HG03097 (cell line): Measurements from ENCODE around the gene PBRM1.
"Not testable (repeated sequence)": the region's sequence is repeated elsewhere in the genome, so short reads cannot be mapped to it uniquely, and the experiment has no call there.

Experiments
- ATAC-seq: cut with Tn5 transposase; IDR thresholded peaks from one replicate; pipeline ENCODE4 v1.9.1; 2021; ENCODE audit not compliant: unreplicated experiment, low FRiP score

The PBRM1 gene

DNA sequence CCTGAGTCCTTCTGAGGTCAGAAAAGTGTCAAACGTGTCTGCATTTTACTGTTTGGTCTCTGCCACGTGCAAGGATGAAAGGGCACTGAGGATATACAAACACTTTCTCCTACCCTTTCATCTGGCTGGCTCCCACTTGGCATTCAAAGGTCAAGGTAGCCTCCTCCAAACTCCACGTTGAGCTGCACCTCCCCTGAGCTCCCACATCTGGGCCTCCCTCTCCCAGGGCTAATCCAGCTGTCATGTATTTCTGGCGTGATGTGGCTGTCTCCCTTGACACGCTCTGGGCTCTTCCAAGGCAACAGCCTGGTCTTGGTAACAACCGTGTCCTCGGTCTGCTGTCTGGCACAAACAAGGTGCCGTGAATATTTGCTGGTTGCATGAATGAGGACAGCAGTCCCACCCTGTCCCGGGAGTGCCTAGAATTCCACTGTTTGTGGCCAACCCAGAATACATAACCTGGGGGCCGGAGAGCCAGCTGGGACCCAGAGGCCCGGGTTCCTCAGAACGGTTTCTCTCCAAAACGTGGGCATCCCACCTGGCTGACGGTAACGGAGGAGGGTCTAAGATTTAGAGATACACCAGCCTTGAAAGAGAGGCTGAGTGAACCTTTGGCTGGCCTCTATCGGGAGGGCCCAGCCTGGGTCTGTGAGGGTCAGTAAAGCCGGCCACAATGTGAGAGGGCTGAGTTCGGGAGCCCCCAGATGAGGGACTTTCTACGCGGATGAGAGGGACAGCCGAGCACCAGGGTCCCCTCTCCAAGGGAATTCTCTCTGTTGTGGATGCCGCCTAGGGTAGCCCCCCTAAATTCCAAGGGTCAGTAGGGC is 19.1 kb upstream of the PBRM1 start:
- peak; percentile 8 for ATAC-seq

DNA sequence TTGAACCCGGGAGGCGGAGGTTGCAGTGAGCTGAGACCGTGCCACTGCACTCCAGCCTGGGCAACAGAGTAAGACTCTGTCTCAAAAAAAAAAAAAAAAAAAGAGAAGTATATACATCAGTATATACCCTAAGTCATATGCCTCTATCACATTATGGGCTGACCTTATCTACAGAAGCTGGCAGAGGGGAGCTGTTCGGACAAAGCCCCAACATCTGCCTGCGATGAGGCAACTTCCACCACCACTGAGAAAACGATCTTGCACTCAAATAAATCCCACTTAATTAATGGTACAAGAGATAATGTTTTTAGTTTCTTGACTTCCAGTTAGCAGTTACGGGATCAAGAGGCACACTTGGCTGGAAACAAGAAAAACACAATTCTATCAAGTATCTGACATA is 17.6 kb upstream of the PBRM1 start:
- no peak for ATAC-seq

DNA sequence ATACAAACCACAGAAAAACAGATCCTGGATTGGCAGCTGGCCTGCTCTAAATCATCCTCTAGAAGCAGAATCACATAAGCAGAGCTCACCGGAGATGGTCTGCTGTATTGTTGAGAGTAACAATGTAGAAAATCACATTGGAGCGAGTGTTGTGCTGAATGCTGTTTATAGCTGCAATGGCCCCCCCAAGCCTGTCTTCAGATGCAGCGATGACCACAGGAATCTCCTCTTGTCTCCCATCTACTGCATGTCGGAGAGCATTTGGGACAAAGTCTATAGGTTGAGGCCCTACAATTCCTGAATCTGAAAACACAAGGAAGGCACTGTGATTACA is 11.9 kb upstream of the PBRM1 start:
- no peak for ATAC-seq

DNA sequence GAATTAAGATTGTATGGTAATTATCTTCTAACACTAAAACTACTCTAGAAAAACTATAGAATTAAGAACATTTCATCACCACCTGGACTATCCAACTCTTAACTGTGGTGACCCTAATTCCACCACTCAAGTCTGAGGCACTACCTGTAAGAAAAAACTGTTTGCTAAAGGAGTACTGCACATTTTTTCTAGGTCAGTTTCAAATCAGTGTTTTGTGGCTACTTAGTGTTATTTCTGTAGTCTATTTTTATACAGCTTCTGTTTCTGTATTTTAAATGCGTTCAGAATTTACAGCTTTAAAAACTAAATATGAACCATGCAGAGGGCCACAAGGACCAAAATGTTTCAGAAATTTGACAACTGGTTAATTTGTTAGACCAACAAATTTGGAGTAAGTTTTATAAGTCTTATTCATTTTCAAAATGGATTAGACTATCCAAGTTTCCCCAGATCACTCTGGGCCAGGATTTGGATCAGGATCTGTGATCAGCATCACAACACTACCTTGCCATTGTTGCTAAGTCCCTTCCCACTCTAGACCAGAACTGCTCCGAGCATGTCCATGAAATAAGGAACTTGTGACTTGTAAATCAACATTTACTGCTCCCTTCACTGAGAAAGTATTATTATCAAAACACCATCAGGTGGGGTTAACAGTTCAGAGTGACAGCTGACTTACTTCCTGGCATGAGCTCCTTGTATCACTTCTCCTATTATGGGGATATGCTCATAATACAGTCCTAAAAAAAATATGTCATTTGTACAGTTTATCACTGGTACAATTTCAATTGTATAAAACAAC is 11.3 kb upstream of the PBRM1 start:
- no peak for ATAC-seq

DNA sequence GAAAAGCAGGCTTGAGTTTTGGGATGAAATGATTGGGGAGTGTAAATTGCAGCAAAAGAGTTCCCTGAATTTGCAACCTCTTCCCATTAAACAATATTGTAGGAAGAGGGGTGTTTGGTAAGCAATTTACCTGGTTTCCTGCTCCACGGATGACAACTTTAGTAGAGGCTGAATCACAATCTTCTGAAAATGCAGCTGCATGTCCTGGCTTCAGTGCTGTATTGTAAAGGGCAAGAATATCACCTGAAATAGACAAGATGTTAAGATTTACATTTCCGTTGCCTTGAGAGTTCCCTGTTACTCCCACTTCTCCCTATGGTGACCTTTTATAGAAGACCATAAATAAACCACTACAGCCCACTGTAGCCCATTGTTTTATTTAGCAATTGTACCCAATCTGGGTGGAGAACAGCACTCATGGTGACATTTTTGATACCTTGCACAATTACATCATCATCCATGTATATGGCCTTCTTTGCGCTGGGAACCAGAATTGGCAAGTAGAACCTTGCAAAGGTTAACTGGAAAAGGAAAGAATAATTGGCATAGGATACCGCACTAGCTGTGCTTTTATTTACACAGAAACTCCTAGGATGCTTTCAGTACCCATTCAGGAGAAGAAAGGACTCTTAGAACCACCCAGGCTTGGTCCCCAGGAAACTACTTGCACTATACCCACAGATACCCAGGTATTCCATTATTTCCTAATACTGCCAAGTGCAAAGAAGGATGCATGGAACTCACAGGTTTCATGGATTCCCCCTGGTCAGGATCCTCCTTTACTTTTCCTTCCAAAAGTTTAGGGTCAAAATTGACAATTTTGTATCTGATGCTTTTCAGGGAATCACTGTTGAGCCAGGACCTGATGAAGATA is 10.3 kb upstream of the PBRM1 start:
- ATAC-seq = no peak

DNA sequence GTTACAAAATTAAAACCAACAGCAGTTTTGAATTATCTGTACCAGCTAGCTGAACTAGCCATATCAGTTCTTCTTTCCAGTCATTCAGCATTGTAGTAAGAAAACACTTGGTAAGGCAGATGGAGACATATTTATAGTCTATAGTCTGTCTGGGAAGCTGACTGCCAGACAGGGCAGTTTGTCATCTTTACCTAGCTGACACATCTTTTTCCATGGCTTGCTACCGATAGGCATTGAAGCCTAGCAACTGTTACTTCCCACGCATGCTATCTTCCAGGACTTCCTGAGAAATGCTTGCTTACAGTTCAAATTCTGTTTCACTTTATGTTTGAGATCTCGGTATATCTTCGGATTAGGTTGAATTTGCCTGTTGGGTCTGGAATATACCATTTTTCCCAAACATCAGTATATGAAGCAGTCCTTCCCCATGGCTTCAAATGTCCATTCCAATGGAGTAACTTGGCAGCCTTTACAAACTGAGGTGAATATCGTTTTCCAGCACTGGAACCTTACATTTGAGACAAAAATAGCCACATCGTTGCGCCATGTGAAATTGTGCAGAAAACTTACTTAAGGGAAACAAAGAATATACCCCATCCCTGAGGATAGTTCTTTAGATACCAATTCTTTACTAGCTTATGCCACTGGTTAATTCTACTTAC is 8.9 kb upstream of the PBRM1 start:
- ATAC-seq = no peak

DNA sequence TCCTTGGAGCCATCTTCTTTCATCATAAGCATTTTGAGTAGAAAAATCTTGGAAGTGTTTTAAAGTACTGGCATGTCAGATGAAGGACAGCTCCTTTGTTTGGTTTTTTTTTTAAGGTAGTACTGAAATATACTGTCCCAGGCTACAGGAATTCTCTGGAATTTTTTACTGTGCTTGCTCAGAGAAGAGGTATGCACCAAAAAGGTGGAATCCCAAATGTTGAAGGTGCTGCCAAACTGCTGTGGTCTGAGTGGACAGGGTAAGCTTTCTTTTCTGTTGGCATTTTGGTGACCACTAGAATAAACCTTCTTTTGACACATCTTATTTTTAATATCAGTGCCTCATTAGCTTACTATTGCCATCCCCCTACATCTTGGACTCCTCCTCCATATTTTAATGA is 7.4 kb upstream of the PBRM1 start:
- no peak for ATAC-seq

DNA sequence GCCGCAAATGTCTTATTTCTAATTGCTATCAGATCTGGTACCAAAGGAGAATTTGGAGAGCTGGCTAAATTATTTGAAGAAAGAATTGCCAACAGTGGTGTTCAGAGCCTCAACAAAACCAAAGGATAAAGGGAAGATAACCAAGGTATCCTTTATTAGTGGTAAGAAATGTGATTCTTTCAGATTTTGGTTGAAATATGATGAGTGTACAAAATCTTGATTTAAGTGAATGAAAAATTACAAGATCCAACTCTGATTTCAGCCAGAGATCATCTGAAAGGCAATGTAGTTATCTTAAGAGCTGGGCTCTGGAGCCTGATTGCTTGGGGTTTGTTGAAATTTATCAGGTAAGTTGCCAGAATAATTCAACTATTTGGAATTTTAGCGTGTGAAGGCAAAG is 4.8 kb upstream of the PBRM1 start:
- no peak for ATAC-seq

DNA sequence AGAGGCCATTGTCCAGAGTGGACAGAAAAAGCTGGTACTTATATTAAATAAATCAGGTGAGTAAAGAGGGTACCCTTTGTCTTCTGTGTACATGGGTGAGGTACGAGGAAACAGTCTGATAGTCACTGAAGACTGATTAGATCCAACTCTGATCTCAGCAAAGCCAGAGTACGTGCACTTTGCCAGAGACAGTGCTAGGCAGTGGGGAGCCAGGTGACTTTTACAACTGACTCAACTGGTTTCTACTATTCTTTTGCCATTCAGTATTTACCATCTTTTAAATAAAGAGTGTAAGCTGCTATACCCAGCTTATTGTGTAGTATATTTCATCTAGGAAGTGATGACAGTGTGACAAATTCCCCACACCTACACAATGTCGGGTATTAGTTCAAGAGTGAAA is 3.4 kb upstream of the PBRM1 start:
- ATAC-seq = no peak

DNA sequence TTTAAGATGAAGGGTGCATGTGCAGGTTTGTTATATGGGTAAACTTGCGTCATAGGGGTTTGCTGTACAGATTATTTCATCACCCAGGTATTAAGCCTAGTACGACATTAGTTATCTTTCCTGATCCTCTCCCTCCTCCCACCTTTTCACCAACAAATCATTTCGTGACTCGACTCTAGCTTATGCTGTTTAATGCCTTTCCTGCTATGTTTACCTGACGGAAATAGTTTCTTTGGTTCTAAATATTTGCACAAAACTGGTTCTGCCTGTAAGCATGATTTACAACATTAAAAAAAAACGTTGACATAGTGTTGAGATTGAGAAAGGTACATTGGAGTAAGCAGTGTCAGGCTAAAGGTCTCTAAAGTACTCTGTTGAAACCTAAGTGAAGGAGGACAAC is 2.6 kb upstream of the PBRM1 start:
- ATAC-seq = no peak

DNA sequence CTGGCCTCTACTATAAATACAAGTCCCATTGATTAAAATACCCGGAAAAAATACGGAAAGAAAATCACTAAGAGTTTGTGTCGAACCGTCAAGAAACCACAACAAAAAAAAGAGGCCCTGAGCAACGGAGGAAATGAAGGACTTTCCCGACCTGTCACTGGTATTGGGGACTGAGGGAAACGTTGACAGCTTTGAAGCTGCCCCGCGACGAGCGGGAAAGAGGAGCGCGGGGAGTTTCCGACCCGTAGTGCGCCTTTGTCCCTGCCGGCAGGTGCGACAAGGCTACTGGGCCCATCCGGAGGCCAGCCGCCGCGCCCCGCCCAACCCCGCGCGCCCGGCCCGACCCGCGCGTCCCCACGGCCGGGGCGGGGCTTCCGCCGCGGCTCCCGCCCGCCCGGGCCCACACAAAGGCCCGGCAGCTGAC is 416 bp downstream of the PBRM1 start:
- ATAC-seq = peak; percentile 71

DNA sequence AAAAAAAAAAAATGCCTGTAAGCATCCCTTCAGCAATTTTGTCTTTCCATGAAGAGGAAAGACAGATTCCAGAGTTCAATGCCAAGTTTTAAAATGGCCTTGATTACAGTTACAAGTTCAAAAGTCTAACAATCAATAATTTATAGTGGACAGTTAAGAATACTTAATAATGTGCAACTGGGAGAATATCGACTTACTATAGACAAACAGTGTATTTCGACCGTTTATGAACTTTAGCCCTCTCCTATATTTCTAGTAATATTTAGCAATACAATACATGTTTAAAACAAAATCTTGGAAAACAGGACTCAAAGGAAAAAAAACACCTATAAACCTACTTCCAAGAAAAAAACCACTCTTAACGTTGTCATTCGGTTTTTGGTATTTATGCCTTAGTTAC is 1.5 kb downstream of the PBRM1 start:
- ATAC-seq = no peak

DNA sequence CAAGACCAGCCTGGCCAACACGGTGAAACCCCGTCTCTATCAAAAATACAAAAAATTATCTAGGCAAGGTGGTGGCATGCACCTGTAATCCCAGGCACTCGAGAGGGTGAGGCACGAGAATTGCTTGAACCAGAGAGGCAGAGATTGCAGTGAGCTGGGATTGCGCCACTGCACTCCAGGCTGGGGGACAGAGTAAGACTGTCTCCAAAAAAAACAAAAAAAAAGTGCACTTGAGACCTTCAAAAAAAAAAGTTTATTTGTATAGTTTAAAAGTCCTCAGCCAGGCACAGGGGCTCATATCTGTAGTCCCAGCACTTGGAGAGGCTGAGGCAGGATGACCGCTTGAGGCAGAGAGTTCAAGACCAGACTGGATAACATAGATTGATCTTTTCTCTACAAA is 2.1 kb downstream of the PBRM1 start:
- ATAC-seq = no peak

DNA sequence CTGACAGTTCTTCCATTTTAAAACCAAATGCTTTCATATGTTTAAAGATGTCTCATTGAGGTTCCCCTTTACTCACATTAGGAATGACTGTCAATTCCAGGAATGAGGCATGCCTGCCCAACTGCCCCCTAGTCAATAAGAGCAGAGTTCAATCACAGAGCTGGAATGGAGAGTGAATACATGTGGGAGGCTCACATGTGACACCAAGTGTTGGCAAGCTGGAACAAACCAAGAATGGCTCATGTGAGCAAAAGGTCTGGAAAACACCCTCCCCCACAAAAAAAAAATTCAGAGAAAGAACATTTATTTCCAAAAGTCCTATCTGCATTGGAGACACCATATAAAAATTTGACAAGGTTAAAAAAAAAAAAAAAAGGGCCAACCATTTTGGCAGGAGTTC is 3.7 kb downstream of the PBRM1 start:
- no peak for ATAC-seq

DNA sequence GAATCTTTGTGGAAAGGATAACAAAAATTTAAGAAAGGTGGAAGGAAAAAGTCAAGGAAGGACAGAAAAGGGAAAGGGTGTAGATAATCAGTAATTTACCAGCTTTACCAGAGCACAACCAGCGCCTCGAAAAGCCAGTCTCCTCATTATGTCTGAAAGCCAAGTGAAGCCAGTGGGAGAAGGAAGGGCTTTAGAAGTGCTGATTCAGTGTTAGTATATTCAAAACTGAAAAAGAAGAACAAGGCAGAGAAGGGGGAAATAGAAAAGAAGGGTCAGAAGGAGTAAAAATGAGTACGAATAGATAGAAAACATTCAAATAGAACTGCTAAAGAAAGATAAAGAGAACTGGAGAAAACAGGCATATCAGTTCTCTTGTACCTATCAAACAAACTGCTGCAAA is 4.1 kb downstream of the PBRM1 start:
- no peak for ATAC-seq

DNA sequence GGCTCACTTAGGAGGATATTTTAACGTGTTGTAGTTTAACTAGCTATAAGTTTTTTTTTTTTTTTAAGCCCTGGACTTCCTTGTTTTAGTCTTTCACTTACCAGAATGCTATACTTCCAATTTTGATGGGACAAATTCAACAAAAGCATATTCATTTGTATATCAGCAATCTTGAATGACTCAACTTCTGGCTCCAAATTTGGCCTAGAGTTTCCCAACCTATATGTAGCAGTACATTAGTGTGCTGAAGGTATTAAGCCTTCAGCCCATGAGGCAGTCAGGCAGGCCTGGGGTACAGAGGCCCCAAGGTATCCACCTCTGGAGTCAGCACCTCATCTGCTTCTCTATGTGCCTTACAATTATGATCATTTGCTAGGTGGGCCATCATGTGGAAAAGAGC is 5.9 kb downstream of the PBRM1 start:
- no peak for ATAC-seq

DNA sequence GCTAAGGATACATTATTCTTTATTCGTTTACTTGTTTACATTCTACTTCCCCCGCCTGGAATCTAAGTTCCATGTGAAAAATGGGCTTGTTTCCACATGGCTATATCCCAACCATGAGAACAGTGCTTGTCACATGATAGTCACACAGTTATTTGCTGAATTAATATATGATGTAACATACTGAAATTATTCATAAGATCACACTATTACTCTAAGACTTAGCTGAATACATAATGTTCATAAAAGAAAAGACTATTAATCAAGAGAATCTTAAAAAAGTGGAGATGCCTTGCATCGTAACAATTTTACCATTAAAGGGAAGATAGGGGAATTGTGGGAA is 6.5 kb downstream of the PBRM1 start:
- no peak for ATAC-seq

DNA sequence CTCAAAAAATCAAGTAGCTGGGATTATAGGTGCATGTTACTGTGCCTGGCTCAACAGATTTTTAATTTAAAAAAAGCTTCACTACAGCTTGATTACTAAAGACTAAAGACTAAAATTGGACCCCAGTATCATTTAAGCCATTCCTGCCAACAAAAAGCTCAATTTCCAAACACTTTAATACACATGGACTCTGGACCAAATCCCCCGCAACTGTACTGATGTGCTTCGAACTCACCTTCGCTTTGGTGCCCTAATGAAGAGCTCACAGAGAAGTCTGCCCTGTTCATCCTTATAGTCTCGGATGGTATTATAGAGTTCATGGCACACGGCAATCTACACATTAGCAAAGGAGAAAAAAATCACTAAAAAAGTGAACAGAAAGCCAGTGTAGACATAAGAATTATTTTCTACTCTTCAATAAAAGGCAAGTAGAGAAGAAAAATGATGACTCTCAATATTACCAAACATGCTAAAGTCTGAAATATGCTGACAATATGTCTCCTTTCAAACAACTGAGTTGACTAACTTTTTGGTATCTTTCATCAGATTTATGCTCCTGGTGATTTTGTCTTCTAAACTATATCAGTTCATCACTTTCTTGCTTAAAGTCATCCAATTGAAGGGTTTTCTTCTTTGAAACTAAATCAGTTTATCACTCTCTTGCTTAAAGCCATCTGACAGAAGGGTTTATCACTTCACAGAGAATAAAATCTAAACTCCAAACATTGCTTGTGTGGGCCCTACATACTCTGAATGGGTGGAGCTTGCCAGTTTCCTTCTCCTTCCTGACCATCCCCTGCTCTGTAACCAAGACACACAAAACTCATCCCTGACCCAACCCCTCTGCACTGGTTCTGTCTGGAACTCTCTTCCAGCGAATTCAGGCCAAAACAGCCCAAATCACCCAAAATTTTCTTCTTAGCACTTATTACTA is 7.2 kb downstream of the PBRM1 start:
- no peak for ATAC-seq

DNA sequence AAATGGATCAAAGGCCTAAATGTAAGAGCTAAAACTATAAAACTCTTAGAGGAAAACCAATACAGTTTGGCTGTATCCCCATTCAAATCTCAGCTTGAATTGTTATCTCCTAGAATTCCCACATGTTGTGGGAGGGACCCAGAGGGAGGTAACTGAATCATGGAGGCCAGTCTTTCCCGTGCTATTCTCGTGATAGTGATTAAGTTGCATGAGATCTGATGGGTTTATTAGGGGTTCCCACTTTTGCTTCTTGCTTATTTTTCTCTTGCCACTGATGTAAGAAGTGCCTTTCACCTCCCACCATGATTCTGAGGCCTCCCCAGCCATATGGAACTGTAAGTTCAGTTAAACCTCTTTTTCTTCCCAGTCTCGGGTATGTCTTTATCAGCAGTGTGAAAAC is 9.5 kb downstream of the PBRM1 start:
- not testable (repeated sequence) for ATAC-seq

DNA sequence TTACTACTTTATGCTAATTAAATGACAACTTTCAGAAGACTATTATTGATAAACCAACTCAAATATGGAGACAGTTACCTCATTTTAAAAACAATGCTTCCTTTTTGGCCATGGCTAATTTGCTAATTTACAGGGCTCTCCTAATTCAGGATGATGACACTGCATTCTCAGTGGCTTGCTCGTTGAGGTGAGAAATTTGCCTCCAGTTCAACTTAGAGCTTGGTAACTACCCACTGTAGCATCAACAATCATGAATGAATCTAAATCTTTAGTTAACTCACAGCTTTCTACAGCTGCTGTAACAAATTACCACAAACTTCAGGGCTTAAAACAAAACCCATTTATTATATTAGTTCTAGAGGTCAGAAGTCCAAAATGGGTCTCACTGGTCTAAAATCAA is 14.0 kb downstream of the PBRM1 start:
- no peak for ATAC-seq
